Forelimb muscle (tissue), 1 donor: Measurements from ENCODE around the gene STYX. TPM values are rescaled to one million over a fixed set of nuclear protein-coding genes. Genes with fewer than 3 reads are reported as not detected.

ENCODE experiments used
- DNase-seq: peaks from one replicate; pipeline ENCODE4 v3.0.0-alpha.2; 2013; ENCODE audit warnings: low read depth
- polyA plus RNA-seq: library from polyadenylated mRNA; unstranded; fragments of 120-200 nt; gene quantifications from one replicate; pipeline ENCODE4 v1.2.1, GENCODE V29; 2013; ENCODE audit not compliant: insufficient read length

The STYX gene
- polyA plus RNA-seq, 1 donor = 14.2 TPM

- no peak for DNase-seq
These were observed 60.2 kb downstream of the STYX start for GRCh38 chr14:52790011-52790755.

- no peak for DNase-seq
These were observed 60.8 kb downstream of the STYX start for GRCh38 chr14:52790756-52791222.

GRCh38 chr14:52791223-52792096 is 61.5 kb downstream of the STYX start, which contains the start of gene GNPNAT1:
Gene GNPNAT1 (minus strand): TSS chr14:52791607. CDS start chr14:52784650, 6,957 bp downstream.
- DNase-seq = no peak

GRCh38 chr14:52792097-52792415 is 62.1 kb downstream of the STYX start:
- no peak for DNase-seq

GRCh38 chr14:52793061-52793460 is 63.1 kb downstream of the STYX start:
- DNase-seq = no peak

- no peak for DNase-seq
These were observed 67.7 kb downstream of the STYX start for GRCh38 chr14:52797653-52798052.

GRCh38 chr14:52798826-52799225 is 68.9 kb downstream of the STYX start:
- no peak for DNase-seq

- no peak for DNase-seq
These were observed 71.2 kb downstream of the STYX start for GRCh38 chr14:52801014-52801712.

- DNase-seq = no peak
These were observed 72.6 kb downstream of the STYX start for GRCh38 chr14:52802597-52802996.

- DNase-seq = no peak
These were observed 76.1 kb downstream of the STYX start for GRCh38 chr14:52806115-52806514.

- DNase-seq = no peak
These were observed 78.1 kb downstream of the STYX start for GRCh38 chr14:52808101-52808500.

- no peak for DNase-seq
These were observed 91.9 kb downstream of the STYX start for GRCh38 chr14:52821805-52822250.

- no peak for DNase-seq
These were observed 94.5 kb downstream of the STYX start for GRCh38 chr14:52824462-52824861.

Other genes starting within 250 kb of the STYX start
- 5.0 TPM for gene TXNDC16, start 177.7 kb upstream of the STYX start, polyA plus RNA-seq
- 4.2 TPM for gene GPR137C, start 177.3 kb upstream of the STYX start, polyA plus RNA-seq
- 16.4 TPM for gene ERO1A, start 34.6 kb upstream of the STYX start, polyA plus RNA-seq
- 103 TPM for gene PSMC6, start 23.0 kb upstream of the STYX start, polyA plus RNA-seq
- 14.1 TPM for gene GNPNAT1, start 61.4 kb downstream of the STYX start, polyA plus RNA-seq
- 85.0 TPM for gene FERMT2, start 220.9 kb downstream of the STYX start, polyA plus RNA-seq